Hepatocyte (in vitro differentiated cells): Measurements from ENCODE around the gene EPHB1. TPM values are rescaled to one million over a fixed set of nuclear protein-coding genes. Genes with fewer than 3 reads are reported as not detected.

Source experiments
- DNase-seq: peaks from one replicate; pipeline ENCODE4 v3.0.0-alpha.2; 2016; ENCODE audit warnings: low spot score
- H2AFZ ChIP-seq: fragments of 200-600 bp; sonication (generic); 2 replicates; pipeline ENCODE4 v1.6.0; 2016; ENCODE audit warnings: antibody characterized with exemption, mild to moderate bottlenecking
- H3K27ac ChIP-seq: fragments of 200-600 bp; sonication (generic); 2 replicates; pipeline ENCODE4 v1.5.1; 2016; ENCODE audit warnings: mild to moderate bottlenecking
- H3K27me3 ChIP-seq: fragments of 200-600 bp; sonication (generic); 2 replicates; pipeline ENCODE4 v1.6.1; 2016
- H3K36me3 ChIP-seq: fragments of 200-600 bp; sonication (generic); replicated peaks from 2 replicates; pipeline ENCODE4 v1.5.1; 2016; ENCODE audit warnings: low read depth; ENCODE audit not compliant: insufficient read depth
- H3K4me1 ChIP-seq: fragments of 200-600 bp; sonication (generic); 2 replicates; pipeline ENCODE4 v1.5.1; 2016; ENCODE audit warnings: mild to moderate bottlenecking, moderate library complexity; ENCODE audit not compliant: insufficient read depth
- H3K4me2 ChIP-seq: fragments of 200-600 bp; sonication (generic); 2 replicates; pipeline ENCODE4 v1.6.0; 2016
- H3K4me3 ChIP-seq: fragments of 200-600 bp; sonication (generic); 2 replicates; pipeline ENCODE4 v1.5.1; 2016; ENCODE audit warnings: mild to moderate bottlenecking
- H3K79me2 ChIP-seq: fragments of 200-600 bp; sonication (generic); 2 replicates; pipeline ENCODE4 v1.6.0; 2017; ENCODE audit warnings: mild to moderate bottlenecking
- H3K9me2 ChIP-seq: fragments of 200-600 bp; sonication (generic); replicated peaks from 2 replicates; pipeline ENCODE4 v1.6.0; 2017; ENCODE audit warnings: mild to moderate bottlenecking; ENCODE audit not compliant: insufficient read depth
- H3K9me3 ChIP-seq: fragments of 200-600 bp; sonication (generic); 2 replicates; pipeline ENCODE4 v1.5.1; 2016; ENCODE audit warnings: low read depth, mild to moderate bottlenecking
- H4K20me1 ChIP-seq: fragments of 200-600 bp; sonication (generic); 2 replicates; pipeline ENCODE4 v1.6.0; 2016; ENCODE audit warnings: mild to moderate bottlenecking; ENCODE audit not compliant: insufficient read depth, poor library complexity, severe bottlenecking
- CTCF ChIP-seq: fragments of 200-600 bp; sonication (generic); IDR thresholded peaks from 2 replicates; pipeline ENCODE4 v1.5.1; 2016; ENCODE audit warnings: antibody characterized with exemption, mild to moderate bottlenecking; ENCODE audit not compliant: poor library complexity
- EZH2 ChIP-seq: fragments of 200-600 bp; sonication (generic); IDR thresholded peaks from 2 replicates; pipeline ENCODE4 v1.6.1; 2016; ENCODE audit warnings: antibody characterized with exemption, mild to moderate bottlenecking, borderline replicate concordance
- EZH2phosphoT487 ChIP-seq: fragments of 200-600 bp; sonication (generic); IDR thresholded peaks from one replicate; pipeline ENCODE4 v1.6.1; 2018; ENCODE audit warnings: antibody characterized with exemption, mild to moderate bottlenecking, low read depth, moderate library complexity; ENCODE audit not compliant: unreplicated experiment, severe bottlenecking
- WGBS: methylation state at CpG from one replicate; pipeline ENCODE4 v1.1.6; 2016; ENCODE audit warnings: low lambda C conversion rate; ENCODE audit errors: missing lambda C conversion rate; 5-methylcytosine and 5-hydroxymethylcytosine counted together
- polyA plus RNA-seq: library from polyadenylated mRNA; unstranded; fragments of >200 nt; fragmentation: Nextera tagmentation; extraction: Ambion mirVana; gene quantifications from 2 replicates; pipeline ENCODE4 v1.2.1, GENCODE V29; 2016
- total RNA-seq: library from RNA; depleted of rRNA; stranded (reverse); fragments of >200 nt; gene quantifications from 2 replicates; pipeline ENCODE4 v1.2.3, GENCODE V29; 2014

The EPHB1 gene
- total and polyA plus RNA-seq, 2 experiments from 2014 or later: 3.3 to 5.6 TPM

GRCh38 chr3:135258916-135259315 is 463.9 kb downstream of the EPHB1 start:
- Histone ChIP-seq H3K9me2 (no peaks in the 10 kb centered on the region), H3K9me3 (no peaks in the 10 kb centered on the region), H3K36me3 (no peaks in the 10 kb centered on the region), H4K20me1 (no peaks in the 10 kb centered on the region), H3K4me3 (no peak overlapping the region), H3K4me2 (no peak overlapping the region), H3K4me1 (no peaks in the 10 kb centered on the region), H3K27me3 (no peaks in the 10 kb centered on the region), H2AFZ (no peak overlapping the region), H3K27ac (no peak overlapping the region), H3K79me2 (no peaks in the 10 kb centered on the region)
- 87% methylated on average over 3 of the region's 3 CpGs for WGBS
- no peak for TF ChIP-seq EZH2
- TF ChIP-seq CTCF: no peak
- no peak for TF ChIP-seq EZH2phosphoT487
- no peak for DNase-seq

GRCh38 chr3:135260025-135260424 is 465.0 kb downstream of the EPHB1 start:
- DNase-seq: no peak
- TF ChIP-seq EZH2 (no peak), CTCF (no peak)
- H2AFZ ChIP-seq: no peak overlapping the region
- no peak overlapping the region for H3K27ac ChIP-seq
- H3K9me2 ChIP-seq: no peaks in the 10 kb centered on the region
- H3K36me3 ChIP-seq: no peaks in the 10 kb centered on the region
- H4K20me1 ChIP-seq: no peaks in the 10 kb centered on the region
- no peaks in the 10 kb centered on the region for H3K27me3 ChIP-seq
- 52% methylated on average over 2 of the region's 2 CpGs for WGBS
- H3K9me3 ChIP-seq: no peaks in the 10 kb centered on the region
- H3K79me2 ChIP-seq: no peaks in the 10 kb centered on the region
- no peaks in the 10 kb centered on the region for H3K4me1 ChIP-seq
- H3K4me2 ChIP-seq: no peak overlapping the region
- no peak overlapping the region for H3K4me3 ChIP-seq

GRCh38 chr3:135261214-135261775 is 466.2 kb downstream of the EPHB1 start:
- no peak for TF ChIP-seq EZH2phosphoT487
- TF ChIP-seq CTCF: no peak
- TF ChIP-seq EZH2: no peak
- WGBS: 97% methylated on average over 6 of the region's 6 CpGs
- H3K79me2 ChIP-seq: no peaks in the 10 kb centered on the region

GRCh38 chr3:135261916-135262315 is 466.9 kb downstream of the EPHB1 start:
- TF ChIP-seq EZH2phosphoT487: no peak
- DNase-seq: no peak

More at GRCh38 chr3:135261214-135261775, 466.2 kb downstream of the EPHB1 start:
- Histone ChIP-seq H3K9me2 (no peaks in the 10 kb centered on the region), H2AFZ (no peak overlapping the region), H4K20me1 (no peaks in the 10 kb centered on the region), H3K27ac (no peak overlapping the region), H3K4me3 (no peak overlapping the region), H3K4me2 (no peak overlapping the region), H3K9me3 (no peaks in the 10 kb centered on the region), H3K27me3 (no peaks in the 10 kb centered on the region), H3K36me3 (no peaks in the 10 kb centered on the region), H3K4me1 (no peaks in the 10 kb centered on the region)
- no peak for DNase-seq

More at GRCh38 chr3:135261916-135262315, 466.9 kb downstream of the EPHB1 start:
- H3K4me1 ChIP-seq: no peaks in the 10 kb centered on the region
- no peak overlapping the region for H3K4me2 ChIP-seq
- no peaks in the 10 kb centered on the region for H3K9me3 ChIP-seq
- 89% methylated on average over 1 of the region's 1 CpG for WGBS
- H2AFZ ChIP-seq: no peak overlapping the region
- no peaks in the 10 kb centered on the region for H3K36me3 ChIP-seq
- H3K9me2 ChIP-seq: no peaks in the 10 kb centered on the region
- H4K20me1 ChIP-seq: no peaks in the 10 kb centered on the region
- H3K79me2 ChIP-seq: no peaks in the 10 kb centered on the region
- H3K27ac ChIP-seq: no peak overlapping the region
- no peak overlapping the region for H3K4me3 ChIP-seq
- H3K27me3 ChIP-seq: no peaks in the 10 kb centered on the region
